DND-41 (cell line): ENCODE measurements around the gene COPRS.

ENCODE experiments used
- ATAC-seq: fragments of 200-7000 bp; cut with Tn5 transposase; 3 replicates; pipeline ENCODE4 v1.9.1; 2021; ENCODE audit warnings: low read depth; ENCODE audit not compliant: insufficient read depth
- DNase-seq: peaks from one replicate; pipeline ENCODE4 v3.0.0-alpha.2; 2020
- H2AFZ ChIP-seq: 2 replicates; pipeline ENCODE4 v1.6.0; 2012; ENCODE audit warnings: low read depth, low read length
- H3K27ac ChIP-seq: 2 replicates; pipeline ENCODE4 v1.5.1; 2012; ENCODE audit warnings: low read length, inconsistent platforms
- H3K27me3 ChIP-seq: fragments of 200-600 bp; sonication (generic); 2 replicates; pipeline ENCODE4 v1.6.0; 2012; ENCODE audit warnings: low read length, mild to moderate bottlenecking, inconsistent platforms; ENCODE audit not compliant: insufficient read depth, poor library complexity
- H3K36me3 ChIP-seq: 2 replicates; pipeline ENCODE4 v1.5.1; 2012; ENCODE audit warnings: low read length, inconsistent platforms; ENCODE audit not compliant: insufficient read depth
- H3K4me1 ChIP-seq: 2 replicates; pipeline ENCODE4 v1.5.1; 2012; ENCODE audit warnings: mild to moderate bottlenecking, low read length; ENCODE audit not compliant: insufficient read depth
- H3K4me2 ChIP-seq: 2 replicates; pipeline ENCODE4 v1.6.0; 2012; ENCODE audit warnings: mild to moderate bottlenecking, moderate library complexity, low read length, inconsistent platforms; ENCODE audit not compliant: insufficient read depth
- H3K4me3 ChIP-seq, 2 experiments: fragments of 200-600 bp in 1 of 2; shearing (Covaris generic) in 1 of 2; 2 replicates each; pipeline ENCODE4 v1.5.1; 2012 to 2016; ENCODE audit warnings: inconsistent platforms in 2 of 2, low read length in 2 of 2, mild to moderate bottlenecking in 2 of 2, low read depth in 1 of 2, moderate library complexity in 1 of 2
- H3K79me2 ChIP-seq: 2 replicates; pipeline ENCODE4 v1.6.0; 2012; ENCODE audit warnings: low read length, inconsistent platforms; ENCODE audit not compliant: insufficient read depth
- H3K9ac ChIP-seq: 2 replicates; pipeline ENCODE4 v1.6.0; 2012; ENCODE audit warnings: low read depth, mild to moderate bottlenecking, inconsistent platforms, low read length, moderate library complexity
- H3K9me3 ChIP-seq: 2 replicates; pipeline ENCODE4 v1.5.1; 2012; ENCODE audit warnings: low read length, moderate library complexity, mild to moderate bottlenecking, inconsistent platforms; ENCODE audit not compliant: insufficient read depth, severe bottlenecking
- H4K20me1 ChIP-seq: 2 replicates; pipeline ENCODE4 v1.6.0; 2012; ENCODE audit warnings: low read length; ENCODE audit not compliant: insufficient read depth
- EZH2 ChIP-seq: IDR thresholded peaks from 3 replicates; pipeline ENCODE4 v1.6.1; 2012; ENCODE audit warnings: borderline replicate concordance, low read depth, mild to moderate bottlenecking, moderate library complexity, low read length, inconsistent platforms; ENCODE audit not compliant: severe bottlenecking
- TF ChIP-seq, protein P1 (sequence below): IDR thresholded peaks from 2 replicates; pipeline ENCODE4 v1.5.1; 2012; ENCODE audit warnings: borderline replicate concordance, low read length, moderate library complexity, mild to moderate bottlenecking; ENCODE audit not compliant: poor library complexity, severe bottlenecking; ENCODE audit errors: extremely low read depth

The COPRS gene

DNA sequence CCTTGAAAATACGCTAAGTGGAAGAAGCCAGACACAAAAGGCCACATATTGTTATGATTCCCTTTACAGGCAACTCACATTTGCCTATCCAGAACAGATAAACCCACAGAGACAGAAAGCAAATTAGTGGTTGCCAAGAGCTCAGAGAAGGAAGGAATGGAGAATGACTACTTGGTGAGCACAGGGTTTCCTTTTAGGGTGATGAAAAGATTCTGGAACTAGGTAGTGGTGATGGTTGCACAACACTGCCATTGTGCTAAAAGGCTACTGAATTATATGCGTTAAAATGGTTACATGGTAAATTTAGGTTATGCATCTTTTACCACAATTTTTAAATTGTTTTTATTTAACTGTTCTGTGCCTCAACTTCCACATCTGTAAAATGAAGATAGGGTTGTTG is 4.4 kb downstream of the COPRS start:
- H3K9ac ChIP-seq, result no peak overlapping the region
- H2AFZ ChIP-seq, result no peak overlapping the region
- peaks cover 23% of the 10 kb centered on the region for H3K36me3 ChIP-seq
- DNase-seq (no peak), ATAC-seq (no peak)
- no peak overlapping the region for H3K4me2 ChIP-seq
- peaks cover 18% of the 10 kb centered on the region for H3K4me1 ChIP-seq
- peaks cover 5% of the 10 kb centered on the region; the same call in 1 of the 2 replicates for H4K20me1 ChIP-seq
- H3K79me2 ChIP-seq, result peaks cover 24% of the 10 kb centered on the region
- H3K27ac ChIP-seq, result no peak overlapping the region
- H3K9me3 ChIP-seq, result no peaks in the 10 kb centered on the region
- no peak for TF ChIP-seq EZH2
- TF ChIP-seq, protein P1, sequence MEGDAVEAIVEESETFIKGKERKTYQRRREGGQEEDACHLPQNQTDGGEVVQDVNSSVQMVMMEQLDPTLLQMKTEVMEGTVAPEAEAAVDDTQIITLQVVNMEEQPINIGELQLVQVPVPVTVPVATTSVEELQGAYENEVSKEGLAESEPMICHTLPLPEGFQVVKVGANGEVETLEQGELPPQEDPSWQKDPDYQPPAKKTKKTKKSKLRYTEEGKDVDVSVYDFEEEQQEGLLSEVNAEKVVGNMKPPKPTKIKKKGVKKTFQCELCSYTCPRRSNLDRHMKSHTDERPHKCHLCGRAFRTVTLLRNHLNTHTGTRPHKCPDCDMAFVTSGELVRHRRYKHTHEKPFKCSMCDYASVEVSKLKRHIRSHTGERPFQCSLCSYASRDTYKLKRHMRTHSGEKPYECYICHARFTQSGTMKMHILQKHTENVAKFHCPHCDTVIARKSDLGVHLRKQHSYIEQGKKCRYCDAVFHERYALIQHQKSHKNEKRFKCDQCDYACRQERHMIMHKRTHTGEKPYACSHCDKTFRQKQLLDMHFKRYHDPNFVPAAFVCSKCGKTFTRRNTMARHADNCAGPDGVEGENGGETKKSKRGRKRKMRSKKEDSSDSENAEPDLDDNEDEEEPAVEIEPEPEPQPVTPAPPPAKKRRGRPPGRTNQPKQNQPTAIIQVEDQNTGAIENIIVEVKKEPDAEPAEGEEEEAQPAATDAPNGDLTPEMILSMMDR, result no peak
- H3K4me3 ChIP-seq, result no peak overlapping the region
- no peaks in the 10 kb centered on the region for H3K27me3 ChIP-seq

DNA sequence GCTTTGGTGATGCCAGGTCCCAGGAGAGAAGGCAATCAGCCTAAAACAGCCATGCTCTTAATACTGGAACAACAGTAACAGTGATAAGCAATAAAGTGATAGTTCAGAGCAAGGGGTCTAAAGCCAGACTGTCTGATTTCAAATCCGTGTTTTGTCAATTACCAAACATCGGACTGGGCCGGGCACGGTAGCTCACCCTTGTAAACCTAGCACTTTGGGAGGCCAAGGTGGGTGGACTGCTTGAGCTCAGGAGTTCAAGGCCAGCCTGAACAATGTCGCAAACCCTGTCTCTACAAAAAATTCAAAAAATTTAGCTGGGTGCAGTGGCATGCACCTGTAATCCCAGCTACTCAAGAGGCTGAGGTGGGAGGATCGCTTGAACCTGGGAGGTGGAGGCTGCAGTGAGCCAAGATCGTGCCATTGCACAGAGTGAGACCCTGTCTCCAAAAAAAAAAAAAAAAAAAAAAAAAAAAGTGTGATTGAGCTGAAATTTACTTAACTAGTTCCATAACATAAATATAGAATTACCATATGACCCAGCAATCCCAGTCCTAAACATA is 5.1 kb downstream of the COPRS start:
- no peak overlapping the region for H3K27ac ChIP-seq
- H3K4me1 ChIP-seq, result peaks cover 14% of the 10 kb centered on the region
- no peak overlapping the region for H3K4me2 ChIP-seq
- H2AFZ ChIP-seq, result no peak overlapping the region
- peaks cover 24% of the 10 kb centered on the region for H3K79me2 ChIP-seq
- TF ChIP-seq, protein P1, result no peak
- TF ChIP-seq EZH2, result no peak
- DNase-seq (no peak), ATAC-seq (no peak)
- H3K4me3 ChIP-seq, result no peak overlapping the region
- H3K9me3 ChIP-seq, result no peaks in the 10 kb centered on the region
- peaks cover 23% of the 10 kb centered on the region for H3K36me3 ChIP-seq
- H3K27me3 ChIP-seq, result no peaks in the 10 kb centered on the region
- no peak overlapping the region for H3K9ac ChIP-seq
- peaks cover 5% of the 10 kb centered on the region; the same call in 1 of the 2 replicates for H4K20me1 ChIP-seq

- Histone ChIP-seq H3K9me3 (no peaks in the 10 kb centered on the region), H3K4me2 (no peak overlapping the region), H3K79me2 (no peaks in the 10 kb centered on the region), H3K4me3 (no peak overlapping the region), H3K4me1 (peaks cover 4% of the 10 kb centered on the region), H2AFZ (no peak overlapping the region), H3K27me3 (peaks cover 3% of the 10 kb centered on the region), H4K20me1 (no peaks in the 10 kb centered on the region), H3K36me3 (no peaks in the 10 kb centered on the region), H3K9ac (no peak overlapping the region), H3K27ac (no peak overlapping the region)
- ATAC-seq (no peak), DNase-seq (no peak)
- no peak for TF ChIP-seq EZH2
Measured at GRCh38 chr17:31845291-31845690, 13.8 kb downstream of the COPRS start.

DNA sequence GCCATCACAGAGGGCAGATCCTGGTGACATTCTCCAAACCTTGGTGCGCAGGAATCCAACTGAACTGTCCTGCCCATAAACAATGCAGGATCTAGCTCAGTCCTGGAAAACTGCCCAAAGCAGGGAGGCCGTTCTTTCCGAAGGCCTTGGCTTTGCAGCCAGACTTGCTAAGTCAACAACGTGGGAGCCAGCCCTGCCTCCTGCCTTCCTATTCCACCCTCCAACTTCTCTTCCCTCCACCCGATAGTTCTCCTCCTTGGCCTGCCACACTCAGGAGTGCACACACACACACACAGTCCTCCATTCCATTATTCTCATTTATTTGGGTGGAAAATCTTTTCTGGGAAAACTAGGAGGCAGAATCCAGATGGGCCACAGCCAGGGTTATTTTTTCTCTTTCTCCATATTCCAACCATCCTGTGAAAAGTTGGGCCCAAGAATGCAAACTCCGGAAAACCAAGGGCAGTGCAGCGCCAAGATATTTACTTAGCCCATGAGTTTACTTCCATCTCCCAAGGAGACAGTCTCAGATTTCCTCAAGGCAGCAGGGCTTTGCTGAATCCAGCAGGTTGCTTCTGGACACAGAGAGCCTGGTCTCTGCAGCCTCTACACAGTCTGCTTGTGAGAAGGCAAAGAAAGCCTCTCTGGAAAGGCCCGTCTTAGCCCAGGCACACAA is 15.8 kb downstream of the COPRS start:
- DNase-seq, result no peak
- Histone ChIP-seq H3K36me3 (no peaks in the 10 kb centered on the region), H3K4me3 (no peak overlapping the region), H2AFZ (no peak overlapping the region), H3K9ac (no peak overlapping the region), H3K27me3 (peaks cover 4% of the 10 kb centered on the region), H3K27ac (no peak overlapping the region), H3K4me2 (no peak overlapping the region), H3K4me1 (peaks cover 4% of the 10 kb centered on the region), H3K9me3 (no peaks in the 10 kb centered on the region), H4K20me1 (no peaks in the 10 kb centered on the region), H3K79me2 (no peaks in the 10 kb centered on the region)
- TF ChIP-seq, protein P1, result no peak
- TF ChIP-seq EZH2, result no peak
- no peak for ATAC-seq
